LNCaP clone FGC (cell line): ENCODE data around the gene MACC1.
A peak's percentile ranks its signal among the peaks of the same experiment; 100 is the strongest.

Source experiments
- DNase-seq: peaks from one replicate; pipeline ENCODE4 v3.0.0-alpha.2; 2011; ENCODE audit warnings: low read depth
- H3K4me3 ChIP-seq: 2 replicates; pipeline ENCODE4 v1.5.1; 2011; ENCODE audit warnings: mild to moderate bottlenecking, low read depth, low read length, control low read depth
- CTCF ChIP-seq: IDR thresholded peaks from 2 replicates; pipeline ENCODE4 v1.5.1; 2012; ENCODE audit warnings: mild to moderate bottlenecking; ENCODE audit not compliant: control insufficient read depth, insufficient read depth; ENCODE audit errors: extremely low read depth

Gene MACC1

GRCh38 chr7:20176578-20177242, 40.5 kb downstream of the MACC1 start:
- DNase-seq, result no peak
- TF ChIP-seq CTCF, result no peak
- no peak overlapping the region for H3K4me3 ChIP-seq

GRCh38 chr7:20173828-20174227, 43.4 kb downstream of the MACC1 start:
- H3K4me3 ChIP-seq, result no peak overlapping the region
- TF ChIP-seq CTCF, result no peak
- no peak for DNase-seq

- peak; percentile 78 for TF ChIP-seq CTCF
- H3K4me3 ChIP-seq, result no peak overlapping the region
- peak; percentile 32 for DNase-seq
Measured at GRCh38 chr7:20172736-20173334, 44.3 kb downstream of the MACC1 start.

- no peak for TF ChIP-seq CTCF
- no peak for DNase-seq
- no peak overlapping the region for H3K4me3 ChIP-seq
Measured at GRCh38 chr7:20170633-20171032, 46.6 kb downstream of the MACC1 start.

- TF ChIP-seq CTCF, result no peak
- H3K4me3 ChIP-seq, result no peak overlapping the region
- no peak for DNase-seq
Measured at GRCh38 chr7:20165146-20165510, 52.1 kb downstream of the MACC1 start.

- H3K4me3 ChIP-seq, result no peak overlapping the region
- no peak for TF ChIP-seq CTCF
- no peak for DNase-seq
Measured at GRCh38 chr7:20164425-20165145, 52.6 kb downstream of the MACC1 start.
